AML-193 (cell line): Measurements from ENCODE around the gene MRGPRF.
"Not testable (repeated sequence)": the region's sequence is repeated elsewhere in the genome, so short reads cannot be mapped to it uniquely, and the experiment has no call there.

Experiments used
- DNase-seq, 2 experiments: peaks; one replicate each; lab custom pipeline; 2025; lab: John Stamatoyannopoulos, UW

MRGPRF gene

GRCh38 chr11:68987211-68987610 lies 25.8 kb downstream of the MRGPRF start:
- no peak for DNase-seq

GRCh38 chr11:68983801-68984200 lies 29.2 kb downstream of the MRGPRF start:
- DNase-seq = no peak

- DNase-seq = no peak
These were observed 30.9 kb downstream of the MRGPRF start for GRCh38 chr11:68982134-68982533.

GRCh38 chr11:68980776-68981065 lies 32.3 kb downstream of the MRGPRF start, which contains the start of gene MRGPRD:
MRGPRD (minus strand) TSS chr11:68980986; CDS start chr11:68980986, 0 bp downstream.
- no peak for DNase-seq

- DNase-seq = no peak
These were observed 32.9 kb downstream of the MRGPRF start for GRCh38 chr11:68979931-68980775.

GRCh38 chr11:68978931-68979594 lies 34.0 kb downstream of the MRGPRF start:
- no peak for DNase-seq

GRCh38 chr11:68978626-68978930 lies 34.5 kb downstream of the MRGPRF start:
- DNase-seq = no peak

GRCh38 chr11:68977781-68978625 lies 35.0 kb downstream of the MRGPRF start:
- no peak for DNase-seq

- no peak for DNase-seq
These were observed 36.5 kb downstream of the MRGPRF start for GRCh38 chr11:68976563-68976962.

GRCh38 chr11:68976095-68976494 lies 37.0 kb downstream of the MRGPRF start:
- no peak for DNase-seq

GRCh38 chr11:68974421-68975194 lies 38.4 kb downstream of the MRGPRF start:
- no peak for DNase-seq

- DNase-seq = not testable (repeated sequence)
These were observed 39.3 kb downstream of the MRGPRF start for GRCh38 chr11:68973706-68974105.

GRCh38 chr11:68973219-68973618 lies 39.8 kb downstream of the MRGPRF start:
- DNase-seq = no peak

GRCh38 chr11:68970921-68971636 lies 42.0 kb downstream of the MRGPRF start:
- no peak for DNase-seq

- DNase-seq = no peak
These were observed 43.7 kb downstream of the MRGPRF start for GRCh38 chr11:68969386-68969785.

- no peak for DNase-seq
These were observed 44.5 kb downstream of the MRGPRF start for GRCh38 chr11:68968306-68969250.

GRCh38 chr11:68966894-68967780 lies 45.9 kb downstream of the MRGPRF start:
- no peak for DNase-seq

- DNase-seq = no peak
These were observed 46.9 kb downstream of the MRGPRF start for GRCh38 chr11:68965901-68966853.
